GM23248 (cell line): Measurements from ENCODE around the gene TSPAN16. TPM values are rescaled to one million over a fixed set of nuclear protein-coding genes. Genes with fewer than 3 reads are reported as not detected.

Experiments
- DNase-seq: peaks from one replicate; pipeline ENCODE4 v3.0.0-alpha.2; 2015
- H2AFZ ChIP-seq: fragments of 200-600 bp; sonication (generic); 2 replicates; pipeline ENCODE4 v1.6.1; 2016; ENCODE audit warnings: antibody characterized with exemption
- H3F3A ChIP-seq: fragments of 200-600 bp; sonication (generic); 2 replicates; pipeline ENCODE4 v1.6.1; 2016; ENCODE audit warnings: mild to moderate bottlenecking, antibody characterized with exemption, mixed run types; ENCODE audit not compliant: insufficient read depth
- H3K27ac ChIP-seq: fragments of 200-600 bp; sonication (generic); 2 replicates; pipeline ENCODE4 v1.5.1; 2016; ENCODE audit warnings: mild to moderate bottlenecking
- H3K27me3 ChIP-seq: fragments of 200-600 bp; sonication (generic); replicated peaks from 2 replicates; pipeline ENCODE4 v1.6.1; 2016; ENCODE audit warnings: mild to moderate bottlenecking; ENCODE audit not compliant: insufficient read depth
- H3K36me3 ChIP-seq: fragments of 200-600 bp; sonication (generic); 2 replicates; pipeline ENCODE4 v1.6.1; 2016; ENCODE audit warnings: low read depth, mild to moderate bottlenecking
- H3K4me1 ChIP-seq: fragments of 200-600 bp; sonication (generic); 2 replicates; pipeline ENCODE4 v1.6.1; 2016; ENCODE audit warnings: mild to moderate bottlenecking; ENCODE audit not compliant: insufficient read depth
- H3K4me2 ChIP-seq: fragments of 200-600 bp; sonication (generic); one replicate; pipeline ENCODE4 v1.6.1; 2016; ENCODE audit warnings: mild to moderate bottlenecking; ENCODE audit not compliant: unreplicated experiment
- H3K4me3 ChIP-seq: fragments of 200-600 bp; sonication (generic); 2 replicates; pipeline ENCODE4 v1.5.1; 2016; ENCODE audit warnings: mild to moderate bottlenecking
- H3K79me2 ChIP-seq: fragments of 200-600 bp; sonication (generic); 2 replicates; pipeline ENCODE4 v1.6.1; 2016; ENCODE audit warnings: mild to moderate bottlenecking; ENCODE audit not compliant: insufficient read depth
- H3K9ac ChIP-seq: fragments of 200-600 bp; sonication (generic); 2 replicates; pipeline ENCODE4 v1.6.1; 2016; ENCODE audit warnings: mild to moderate bottlenecking
- H3K9me2 ChIP-seq: fragments of 200-600 bp; sonication (generic); 2 replicates; pipeline ENCODE4 v1.6.1; 2016; ENCODE audit warnings: mixed run types, mild to moderate bottlenecking, moderate library complexity; ENCODE audit not compliant: insufficient read depth
- H3K9me3 ChIP-seq: fragments of 200-600 bp; sonication (generic); one replicate; pipeline ENCODE4 v1.6.1; 2017; ENCODE audit warnings: low read depth
- H4K20me1 ChIP-seq: fragments of 200-600 bp; sonication (generic); 2 replicates; pipeline ENCODE4 v1.6.0; 2016; ENCODE audit not compliant: insufficient read depth
- EZH2 ChIP-seq: fragments of 200-600 bp; sonication (generic); IDR thresholded peaks from 2 replicates; pipeline ENCODE4 v1.6.1; 2018; ENCODE audit warnings: antibody characterized with exemption, mild to moderate bottlenecking; ENCODE audit not compliant: insufficient read depth, poor library complexity, severe bottlenecking
- EZH2phosphoT487 ChIP-seq: fragments of 200-600 bp; sonication (generic); IDR thresholded peaks from 2 replicates; pipeline ENCODE4 v1.6.1; 2018; ENCODE audit warnings: antibody characterized with exemption, moderate library complexity, mild to moderate bottlenecking, low read depth; ENCODE audit not compliant: insufficient read depth
- WGBS, 2 experiments: methylation state at CpG; one replicate each; pipeline ENCODE4 v1.1.6; 2015 to 2017; ENCODE audit warnings: low lambda C conversion rate in 2 of 2, low coverage in 1 of 2; ENCODE audit errors: missing lambda C conversion rate in 2 of 2; 5-methylcytosine and 5-hydroxymethylcytosine counted together
- in situ Hi-C: fragments of 300-500 bp; cut with MboI; formaldehyde crosslinking; loops from 2 replicates; pipeline ENCODE4 v1.15.0; 2020
- polyA plus RNA-seq: library from polyadenylated mRNA; unstranded; fragments of >200 nt; fragmentation: Nextera tagmentation; extraction: Ambion mirVana; gene quantifications from 2 replicates; pipeline ENCODE4 v1.2.1, GENCODE V29; 2016
- total RNA-seq: library from RNA; depleted of rRNA; stranded (reverse); fragments of >200 nt; shearing (Covaris generic); gene quantifications from 2 replicates; pipeline ENCODE4 v1.2.3, GENCODE V29; 2014

TSPAN16 gene
- total and polyA plus RNA-seq, 2 experiments from 2014 or later, result not detected

DNA sequence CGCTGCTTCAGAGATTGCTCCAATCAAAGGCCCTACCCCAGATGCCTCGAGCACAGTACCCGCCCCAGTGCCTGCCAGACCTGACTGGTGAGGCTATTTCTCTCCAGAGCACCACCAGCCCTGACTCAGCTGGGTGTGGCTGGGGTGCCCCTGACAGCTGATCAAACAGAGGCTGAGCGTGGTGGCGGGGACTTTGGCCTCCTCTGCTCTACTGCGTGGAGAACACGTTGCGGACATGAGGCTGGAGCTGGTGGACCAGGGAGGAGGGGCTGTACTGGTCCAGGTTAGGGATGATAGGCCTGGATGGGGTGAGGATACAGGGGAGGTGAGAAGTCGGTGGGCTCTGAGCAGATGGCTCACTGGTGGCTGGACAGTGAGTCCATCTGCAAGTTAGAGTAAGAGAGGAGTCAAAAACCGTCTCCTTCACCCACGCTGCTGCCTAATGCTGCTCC is 30.1 kb upstream of the TSPAN16 start:
- Histone ChIP-seq H3K4me2 (no peak overlapping the region), H3K36me3 (no peaks in the 10 kb centered on the region), H3K9me2 (no peaks in the 10 kb centered on the region), H3K9me3 (no peaks in the 10 kb centered on the region), H2AFZ (no peak overlapping the region), H3K9ac (no peak overlapping the region), H3K4me1 (peaks cover 6% of the 10 kb centered on the region; the same call in 1 of the 2 replicates), H3F3A (no peaks in the 10 kb centered on the region), H3K79me2 (no peaks in the 10 kb centered on the region), H3K27me3 (no peaks in the 10 kb centered on the region), H4K20me1 (no peaks in the 10 kb centered on the region), H3K27ac (no peak overlapping the region), H3K4me3 (no peak overlapping the region)
- 60 to 70% methylated on average over 11 of the region's 11 CpGs for WGBS, 2 experiments
- in situ Hi-C loops, result no loop called here
- peak; percentile 59 for DNase-seq
- no peak for TF ChIP-seq EZH2
- TF ChIP-seq EZH2phosphoT487, result no peak

GRCh38 chr19:11267316-11268085 is 28.5 kb upstream of the TSPAN16 start:
- no peaks in the 10 kb centered on the region for H3K36me3 ChIP-seq
- DNase-seq, result no peak
- TF ChIP-seq EZH2phosphoT487 (no peak), EZH2 (no peak)
- H3F3A ChIP-seq, result no peaks in the 10 kb centered on the region
- WGBS, 2 experiments, result 85 to 91% methylated on average over 10 of the region's 10 CpGs
- H4K20me1 ChIP-seq, result no peaks in the 10 kb centered on the region
- no peak overlapping the region for H3K4me3 ChIP-seq
- no peaks in the 10 kb centered on the region for H3K9me2 ChIP-seq
- H3K27ac ChIP-seq, result no peak overlapping the region
- peaks cover 6% of the 10 kb centered on the region; the same call in 1 of the 2 replicates for H3K4me1 ChIP-seq
- no peaks in the 10 kb centered on the region for H3K9me3 ChIP-seq
- no peak overlapping the region for H3K9ac ChIP-seq
- no peaks in the 10 kb centered on the region for H3K27me3 ChIP-seq
- no peak overlapping the region for H3K4me2 ChIP-seq
- no peak overlapping the region for H2AFZ ChIP-seq
- no peaks in the 10 kb centered on the region for H3K79me2 ChIP-seq
- in situ Hi-C loops, result no loop called here

DNA sequence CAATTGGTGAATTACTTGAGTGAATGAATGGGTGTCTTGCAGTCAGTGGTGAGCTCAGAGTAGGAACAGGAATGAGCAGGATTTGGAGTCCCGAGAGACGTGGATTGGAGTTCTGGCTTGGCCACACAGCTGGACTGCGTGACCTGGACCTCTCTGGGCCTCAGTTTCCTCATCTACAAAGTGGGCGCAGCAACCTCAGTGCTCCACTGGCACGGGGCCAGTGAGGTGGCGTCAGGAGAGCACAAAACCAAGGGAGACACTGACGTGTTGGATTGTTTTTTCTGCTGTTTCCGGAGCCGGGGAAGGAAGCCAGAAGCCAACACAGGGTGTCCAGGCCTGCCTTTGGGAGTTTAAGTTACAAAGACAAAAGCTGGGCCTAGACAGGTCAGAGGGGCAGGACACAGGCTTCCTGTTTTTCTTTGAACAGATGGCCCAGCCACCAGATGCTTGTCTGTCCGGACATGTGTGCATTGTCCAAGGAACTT is 27.1 kb upstream of the TSPAN16 start:
- DNase-seq, result peak; percentile 67
- no peak overlapping the region for H3K27ac ChIP-seq

GRCh38 chr19:11269408-11269807 is 26.6 kb upstream of the TSPAN16 start:
- 35 to 38% methylated on average over 7 of the region's 7 CpGs for WGBS, 2 experiments
- no peak overlapping the region; the same call in 1 of the 2 replicates for H3K9ac ChIP-seq
- TF ChIP-seq EZH2, result no peak
- no peak for TF ChIP-seq EZH2phosphoT487
- no peak overlapping the region; the same call in 1 of the 2 replicates for H3K27ac ChIP-seq
- H3F3A ChIP-seq, result no peaks in the 10 kb centered on the region
- no peak overlapping the region for H2AFZ ChIP-seq
- no peaks in the 10 kb centered on the region for H3K9me2 ChIP-seq
- DNase-seq, result peak; percentile 42
- peaks cover 6% of the 10 kb centered on the region; the same call in 1 of the 2 replicates for H3K4me1 ChIP-seq
- no peaks in the 10 kb centered on the region for H3K79me2 ChIP-seq
- no peaks in the 10 kb centered on the region for H3K9me3 ChIP-seq
- H3K27me3 ChIP-seq, result no peaks in the 10 kb centered on the region
- H3K4me2 ChIP-seq, result no peak overlapping the region
- H3K36me3 ChIP-seq, result no peaks in the 10 kb centered on the region
- in situ Hi-C loops, result no loop called here
- no peak overlapping the region for H3K4me3 ChIP-seq
- H4K20me1 ChIP-seq, result no peaks in the 10 kb centered on the region

More for the DNA sequence above, 27.1 kb upstream of the TSPAN16 start:
- Histone ChIP-seq H3K27me3 (no peaks in the 10 kb centered on the region), H3K4me3 (no peak overlapping the region), H2AFZ (no peak overlapping the region), H3K36me3 (no peaks in the 10 kb centered on the region), H3K9ac (no peak overlapping the region; the same call in 1 of the 2 replicates), H4K20me1 (no peaks in the 10 kb centered on the region), H3F3A (no peaks in the 10 kb centered on the region), H3K9me3 (no peaks in the 10 kb centered on the region), H3K79me2 (no peaks in the 10 kb centered on the region), H3K4me1 (peaks cover 6% of the 10 kb centered on the region; the same call in 1 of the 2 replicates), H3K9me2 (no peaks in the 10 kb centered on the region), H3K4me2 (no peak overlapping the region)
- TF ChIP-seq EZH2phosphoT487 (no peak), EZH2 (no peak)
- whole genome bisulfite sequencing, 2 experiments, result 51 to 57% methylated on average over 10 of the region's 10 CpGs
- in situ Hi-C loops, result no loop called here
